GM18511 (cell line): Measurements from ENCODE around the gene RILPL1.
"Not testable (repeated sequence)": the region's sequence is repeated elsewhere in the genome, so short reads cannot be mapped to it uniquely, and the experiment has no call there.

Source experiments
- ATAC-seq: cut with Tn5 transposase; IDR thresholded peaks from one replicate; pipeline ENCODE4 v1.9.1; 2021; ENCODE audit warnings: mild to moderate bottlenecking, moderate library complexity; ENCODE audit not compliant: unreplicated experiment

RILPL1 gene

GRCh38 chr12:123498126-123498825 is 35.2 kb downstream of the RILPL1 start:
- no peak for ATAC-seq

- ATAC-seq, result no peak
These were observed 36.5 kb downstream of the RILPL1 start for GRCh38 chr12:123497065-123497464.

- ATAC-seq, result no peak
These were observed 39.2 kb downstream of the RILPL1 start for GRCh38 chr12:123494124-123494851.

GRCh38 chr12:123492339-123493039 is 41.0 kb downstream of the RILPL1 start:
- ATAC-seq, result not testable (repeated sequence)

- no peak for ATAC-seq
These were observed 42.0 kb downstream of the RILPL1 start for GRCh38 chr12:123491481-123491880.

GRCh38 chr12:123491056-123491455 is 42.5 kb downstream of the RILPL1 start:
- no peak for ATAC-seq

- ATAC-seq, result no peak
These were observed 43.4 kb downstream of the RILPL1 start for GRCh38 chr12:123490089-123490488.

- ATAC-seq, result no peak
These were observed 43.9 kb downstream of the RILPL1 start for GRCh38 chr12:123489580-123489979.

GRCh38 chr12:123488539-123489230 is 44.8 kb downstream of the RILPL1 start:
- no peak for ATAC-seq

GRCh38 chr12:123487428-123487827 is 46.1 kb downstream of the RILPL1 start:
- ATAC-seq, result no peak

GRCh38 chr12:123485756-123486155 is 47.8 kb downstream of the RILPL1 start:
- ATAC-seq, result no peak

- ATAC-seq, result no peak
These were observed 49.8 kb downstream of the RILPL1 start for GRCh38 chr12:123483602-123484248.

- no peak for ATAC-seq
These were observed 50.6 kb downstream of the RILPL1 start for GRCh38 chr12:123482876-123483275.

GRCh38 chr12:123481251-123481650 is 52.3 kb downstream of the RILPL1 start:
- not testable (repeated sequence) for ATAC-seq

- no peak for ATAC-seq
These were observed 53.9 kb downstream of the RILPL1 start for GRCh38 chr12:123479442-123480180.

- no peak for ATAC-seq
These were observed 54.8 kb downstream of the RILPL1 start for GRCh38 chr12:123478762-123479161.

GRCh38 chr12:123478069-123478468 is 55.5 kb downstream of the RILPL1 start:
- ATAC-seq, result no peak

GRCh38 chr12:123475246-123475703 is 58.2 kb downstream of the RILPL1 start:
- no peak for ATAC-seq

- ATAC-seq, result no peak
These were observed 58.9 kb downstream of the RILPL1 start for GRCh38 chr12:123474485-123475245.
